NT2/D1 (cell line): ENCODE data around the gene KCNJ9.

Source experiments
- YY1 ChIP-seq: IDR thresholded peaks from 2 replicates; pipeline ENCODE4 v1.6.1; 2011; ENCODE audit not compliant: insufficient read length, insufficient read depth
- ZNF274 ChIP-seq: IDR thresholded peaks from 2 replicates; pipeline ENCODE4 v1.6.1; 2011; ENCODE audit warnings: mild to moderate bottlenecking, low read depth, low read length

DNA sequence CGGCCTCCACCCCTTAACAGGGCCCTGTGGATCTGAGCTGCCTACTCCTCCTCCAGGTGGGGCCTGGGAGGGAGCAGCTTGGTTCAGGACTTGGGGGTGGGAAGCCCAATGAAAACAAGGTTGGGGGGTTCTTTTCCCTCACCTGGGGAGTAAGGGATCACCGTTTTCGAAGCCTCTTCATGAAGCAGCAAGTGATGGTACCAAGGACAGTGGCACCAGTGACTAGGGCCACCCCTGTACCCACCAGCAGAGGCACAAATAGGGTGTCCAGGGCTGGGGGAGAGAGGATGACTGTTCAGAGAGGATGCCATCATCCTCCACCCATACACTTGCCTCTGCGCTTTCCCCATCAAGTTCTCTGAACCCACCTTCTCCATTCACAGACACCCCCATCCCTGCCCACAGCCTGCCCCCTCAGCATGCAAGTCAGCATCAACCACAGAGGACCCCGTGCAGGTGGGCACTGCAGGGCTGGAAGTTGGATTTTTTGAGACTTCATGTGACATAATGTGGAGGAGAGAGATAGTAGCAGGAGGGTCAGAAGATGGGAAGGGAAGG lies 10.4 kb downstream of the KCNJ9 start:
- TF ChIP-seq YY1 (no peak), ZNF274 (no peak)
